Neural cell (in vitro differentiated cells): ENCODE data around the gene KRTAP4-8. TPM values are rescaled to one million over a fixed set of nuclear protein-coding genes. Genes with fewer than 3 reads are reported as not detected.
"Not testable (repeated sequence)": the region's sequence is repeated elsewhere in the genome, so short reads cannot be mapped to it uniquely, and the experiment has no call there.

ENCODE experiments used
- H2AFZ ChIP-seq: fragments of 200-600, 300-800 bp; sonication (generic), shearing (Covaris generic); 2 replicates; pipeline ENCODE4 v1.6.0; 2014; ENCODE audit warnings: low read depth, mild to moderate bottlenecking, antibody characterized with exemption, low read length, moderate library complexity
- H3F3A ChIP-seq: fragments of 200-600 bp; shearing (Covaris generic); 2 replicates; pipeline ENCODE4 v1.6.1; 2016; ENCODE audit warnings: mild to moderate bottlenecking, moderate library complexity, mixed read lengths, antibody characterized with exemption, low read length; ENCODE audit not compliant: insufficient read depth, poor library complexity, severe bottlenecking
- H3K27ac ChIP-seq: fragments of 200-600, 300-800 bp; sonication (generic), shearing (Covaris generic); 2 replicates; pipeline ENCODE4 v1.5.1; 2014; ENCODE audit warnings: mild to moderate bottlenecking, low read length, moderate library complexity
- H3K27me3 ChIP-seq: fragments of 300-800, 200-600 bp; sonication (generic), shearing (Covaris generic); 2 replicates; pipeline ENCODE4 v1.6.0; 2014; ENCODE audit warnings: mild to moderate bottlenecking, low read depth, low read length, moderate library complexity; ENCODE audit not compliant: insufficient read depth
- H3K36me3 ChIP-seq: fragments of 300-800, 200-600 bp; sonication (generic), shearing (Covaris generic); 2 replicates; pipeline ENCODE4 v1.5.1; 2014; ENCODE audit warnings: mild to moderate bottlenecking, antibody characterized with exemption, low read length, moderate library complexity; ENCODE audit not compliant: insufficient read depth
- H3K4me2 ChIP-seq: fragments of 300-800, 200-600 bp; sonication (generic), shearing (Covaris generic); 2 replicates; pipeline ENCODE4 v1.6.0; 2014; ENCODE audit warnings: mild to moderate bottlenecking, low read length
- H3K4me3 ChIP-seq: fragments of 300-800, 200-600 bp; sonication (generic), shearing (Covaris generic); 2 replicates; pipeline ENCODE4 v1.5.1; 2014; ENCODE audit warnings: mild to moderate bottlenecking, low read length, moderate library complexity
- H3K79me2 ChIP-seq: fragments of 200-600 bp; shearing (Covaris generic); replicated peaks from 2 replicates; pipeline ENCODE4 v1.6.0; 2014; ENCODE audit warnings: mild to moderate bottlenecking, low read length, moderate library complexity; ENCODE audit not compliant: insufficient read depth
- H3K9ac ChIP-seq: fragments of 300-800, 200-600 bp; sonication (generic), shearing (Covaris generic); 2 replicates; pipeline ENCODE4 v1.6.1; 2016; ENCODE audit warnings: mild to moderate bottlenecking, low read length, mixed read lengths
- H3K9me2 ChIP-seq: fragments of 200-600 bp; shearing (Covaris generic); 2 replicates; pipeline ENCODE4 v1.6.1; 2016; ENCODE audit warnings: mild to moderate bottlenecking, low read length, mixed read lengths; ENCODE audit not compliant: insufficient read depth
- H3K9me3 ChIP-seq: fragments of 200-600, 300-800 bp; sonication (generic), shearing (Covaris generic); 2 replicates; pipeline ENCODE4 v1.6.1; 2016; ENCODE audit warnings: mild to moderate bottlenecking, mixed run types, low read length, moderate library complexity, mixed read lengths
- H4K20me1 ChIP-seq: fragments of 200-600 bp; shearing (Covaris generic); 2 replicates; pipeline ENCODE4 v1.6.1; 2016; ENCODE audit warnings: mild to moderate bottlenecking, mixed run types; ENCODE audit not compliant: insufficient read depth
- CTCF ChIP-seq: fragments of 450-650 bp; IDR thresholded peaks from 2 replicates; pipeline ENCODE4 v1.5.1; 2014; ENCODE audit warnings: antibody characterized with exemption, mild to moderate bottlenecking, moderate library complexity; ENCODE audit not compliant: poor library complexity, severe bottlenecking
- EP300 ChIP-seq: fragments of 450-650 bp; conservative IDR thresholded peaks from 2 replicates; pipeline ENCODE4 v1.6.1; 2014; ENCODE audit warnings: antibody characterized with exemption, mild to moderate bottlenecking, moderate library complexity; ENCODE audit not compliant: poor library complexity, severe bottlenecking
- EZH2 ChIP-seq: fragments of 200-600, 300-800 bp; shearing (Covaris generic), sonication (generic); IDR thresholded peaks from 2 replicates; pipeline ENCODE4 v1.6.1; 2014; ENCODE audit warnings: antibody characterized with exemption, low read length, borderline replicate concordance, mild to moderate bottlenecking; ENCODE audit not compliant: insufficient read depth, poor library complexity, severe bottlenecking
- MXI1 ChIP-seq: fragments of 450-650 bp; conservative IDR thresholded peaks from 2 replicates; pipeline ENCODE4 v1.6.1; 2014; ENCODE audit warnings: antibody characterized with exemption, mild to moderate bottlenecking; ENCODE audit not compliant: poor library complexity, severe bottlenecking
- POLR2AphosphoS5 ChIP-seq: IDR thresholded peaks from 2 replicates; pipeline ENCODE4 v1.6.1; 2012
- RAD21 ChIP-seq: fragments of 450-650 bp; conservative IDR thresholded peaks from 2 replicates; pipeline ENCODE4 v1.6.1; 2014; ENCODE audit warnings: antibody characterized with exemption, mild to moderate bottlenecking, moderate library complexity
- REST ChIP-seq: IDR thresholded peaks from 2 replicates; pipeline ENCODE4 v1.6.1; 2012; ENCODE audit warnings: borderline replicate concordance
- SMC3 ChIP-seq: fragments of 450-650 bp; conservative IDR thresholded peaks from 2 replicates; pipeline ENCODE4 v1.6.1; 2014; ENCODE audit warnings: antibody characterized with exemption, mild to moderate bottlenecking, moderate library complexity; ENCODE audit not compliant: poor library complexity
- TAF1 ChIP-seq: IDR thresholded peaks from 2 replicates; pipeline ENCODE4 v1.6.1; 2012; ENCODE audit warnings: low read depth
- polyA plus RNA-seq: library from polyadenylated mRNA; depleted of rRNA; stranded (reverse); fragments of >200 nt; gene quantifications from 2 replicates; pipeline ENCODE4 v1.2.3, GENCODE V29; 2014

KRTAP4-8 gene
- polyA plus RNA-seq, 1 donor from 2014 or later, result not detected

- H3K4me2 ChIP-seq, result not testable (repeated sequence)
These were observed 1.9 kb upstream of the KRTAP4-8 start for GRCh38 chr17:41099682-41100480.

GRCh38 chr17:41098481-41098880 is 539 bp upstream of the KRTAP4-8 start:
- H3K27ac ChIP-seq, result no peak overlapping the region
- TF ChIP-seq CTCF, result no peak
- no peak for TF ChIP-seq REST
- no peak for TF ChIP-seq EP300
- no peak for TF ChIP-seq EZH2
- TF ChIP-seq TAF1, result no peak
- no peak for TF ChIP-seq RAD21
- TF ChIP-seq POLR2AphosphoS5, result no peak
- TF ChIP-seq SMC3, result no peak
- TF ChIP-seq MXI1, result no peak
- H3K9ac ChIP-seq, result no peak overlapping the region
- H3K9me2 ChIP-seq, result no peaks in the 10 kb centered on the region
- H4K20me1 ChIP-seq, result no peaks in the 10 kb centered on the region
- no peak overlapping the region for H2AFZ ChIP-seq
- no peaks in the 10 kb centered on the region for H3K27me3 ChIP-seq
- no peak overlapping the region for H3K4me2 ChIP-seq
- H3K9me3 ChIP-seq, result no peaks in the 10 kb centered on the region
- no peaks in the 10 kb centered on the region for H3F3A ChIP-seq
- no peaks in the 10 kb centered on the region for H3K79me2 ChIP-seq
- no peaks in the 10 kb centered on the region for H3K36me3 ChIP-seq
- H3K4me3 ChIP-seq, result no peak overlapping the region

More at GRCh38 chr17:41099682-41100480, 1.9 kb upstream of the KRTAP4-8 start:
- H3F3A ChIP-seq, H2AFZ ChIP-seq, H3K4me3 ChIP-seq, H3K36me3 ChIP-seq, H3K9me3 ChIP-seq, H3K9me2 ChIP-seq, H3K27ac ChIP-seq, H4K20me1 ChIP-seq, H3K79me2 ChIP-seq, H3K27me3 ChIP-seq, H3K9ac ChIP-seq: not testable (repeated sequence)
